HG02610 (cell line): ENCODE results near the gene OR4N5.

Source experiments
- ATAC-seq: cut with Tn5 transposase; IDR thresholded peaks from one replicate; pipeline ENCODE4 v1.9.1; 2021; ENCODE audit warnings: mild to moderate bottlenecking, moderate library complexity; ENCODE audit not compliant: unreplicated experiment

OR4N5 gene

GRCh38 chr14:20194101-20194500 lies 55.5 kb downstream of the OR4N5 start:
- ATAC-seq = no peak
